Neural crest cell (in vitro differentiated cells): ENCODE data around the gene ZMAT5. TPM values are rescaled to one million over a fixed set of nuclear protein-coding genes. Genes with fewer than 3 reads are reported as not detected.
A peak's percentile ranks its signal among the peaks of the same experiment; 100 is the strongest.

ENCODE experiments used
- DNase-seq: peaks from one replicate; pipeline ENCODE4 v3.0.0; 2021; ENCODE audit warnings: low read depth, mixed read lengths, low spot score
- H3K27ac Mint-ChIP-seq: one replicate; pipeline ENCODE4 v1.8.0; 2021; ENCODE audit warnings: mild to moderate bottlenecking, mixed read lengths; ENCODE audit not compliant: unreplicated experiment
- H3K27me3 Mint-ChIP-seq: 2 replicates; pipeline ENCODE4 v1.8.0; 2021; ENCODE audit warnings: low read depth, mild to moderate bottlenecking, mixed read lengths
- H3K36me3 Mint-ChIP-seq: 2 replicates; pipeline ENCODE4 v1.8.0; 2021; ENCODE audit warnings: low read depth, mild to moderate bottlenecking, mixed read lengths
- H3K4me1 Mint-ChIP-seq: 2 replicates; pipeline ENCODE4 v1.8.0; 2021; ENCODE audit warnings: mixed read lengths
- H3K4me3 Mint-ChIP-seq: one replicate; pipeline ENCODE4 v1.8.0; 2021; ENCODE audit warnings: mild to moderate bottlenecking, mixed read lengths
- H3K9me3 Mint-ChIP-seq: 2 replicates; pipeline ENCODE4 v1.8.0; 2021; ENCODE audit warnings: mixed read lengths
- CTCF ChIP-seq: fragments of 200-600 bp; sonication (generic); conservative IDR thresholded peaks from 2 replicates; pipeline ENCODE4 v1.5.0; 2021; ENCODE audit warnings: antibody characterized with exemption, mild to moderate bottlenecking
- total RNA-seq: library from RNA; stranded (reverse); gene quantifications from 2 replicates; pipeline ENCODE4 v1.2.1, GENCODE V29; 2021

ZMAT5 gene
- total RNA-seq, 1 donor from 2014 or later = 25.3 TPM

DNA sequence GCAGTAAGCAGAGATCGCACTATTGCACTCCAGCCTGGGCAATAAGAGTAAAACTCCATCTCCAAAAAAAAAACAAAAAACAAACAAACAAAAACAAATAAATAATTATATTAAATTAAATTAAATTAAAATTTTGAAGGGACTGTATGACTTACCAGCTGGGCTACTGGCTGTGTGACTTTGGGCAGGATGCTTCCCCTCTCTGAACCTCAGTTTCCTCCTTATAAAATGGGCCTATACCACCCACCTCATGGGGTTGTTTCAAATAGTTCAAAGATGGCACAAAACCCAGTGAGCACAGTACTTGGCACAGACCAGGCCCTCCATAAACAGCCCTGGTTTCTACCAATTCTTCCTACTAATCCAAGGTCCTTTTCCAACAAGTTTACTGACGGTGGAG, 36.4 kb upstream of the ZMAT5 start:
- H3K9me3 Mint-ChIP-seq = no peaks in the 10 kb centered on the region
- no peak for DNase-seq
- H3K27me3 Mint-ChIP-seq = no peaks in the 10 kb centered on the region
- TF ChIP-seq CTCF = no peak
- no peaks in the 10 kb centered on the region for H3K4me1 Mint-ChIP-seq
- peaks cover 2% of the 10 kb centered on the region for H3K36me3 Mint-ChIP-seq
- no peak overlapping the region for H3K27ac Mint-ChIP-seq
- no peak overlapping the region for H3K4me3 Mint-ChIP-seq

DNA sequence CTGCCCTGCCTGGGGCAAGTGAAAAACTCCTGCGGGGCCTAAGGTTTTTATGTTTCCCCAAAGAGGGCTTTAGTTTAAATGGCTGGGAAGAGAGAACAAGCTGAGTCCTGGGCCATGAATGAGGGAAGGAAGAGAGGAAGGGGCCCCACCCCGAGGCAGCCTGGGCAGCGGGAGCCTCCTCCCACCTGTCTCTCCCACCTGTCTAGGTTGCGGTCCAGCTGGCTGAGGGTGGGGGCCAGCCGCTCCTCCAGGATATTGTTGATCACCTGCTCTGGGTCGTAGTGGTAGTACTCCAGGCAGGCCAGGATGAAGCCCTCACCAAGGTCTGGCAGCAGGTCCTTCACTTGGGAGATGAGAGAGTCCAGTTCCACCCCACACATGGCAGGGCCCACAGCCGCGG, 35.0 kb upstream of the ZMAT5 start:
- TF ChIP-seq CTCF = no peak
- H3K4me3 Mint-ChIP-seq = no peak overlapping the region
- no peaks in the 10 kb centered on the region for H3K9me3 Mint-ChIP-seq
- no peaks in the 10 kb centered on the region for H3K4me1 Mint-ChIP-seq
- DNase-seq = no peak
- H3K27ac Mint-ChIP-seq = no peak overlapping the region
- H3K27me3 Mint-ChIP-seq = no peaks in the 10 kb centered on the region
- H3K36me3 Mint-ChIP-seq = peaks cover 2% of the 10 kb centered on the region

- Mint-ChIP-seq H3K9me3 (no peaks in the 10 kb centered on the region), H3K4me3 (no peak overlapping the region), H3K36me3 (peaks cover 2% of the 10 kb centered on the region), H3K27ac (peak overlapping the region; percentile 38), H3K4me1 (no peaks in the 10 kb centered on the region), H3K27me3 (no peaks in the 10 kb centered on the region)
- no peak for DNase-seq
- no peak for TF ChIP-seq CTCF
Measured at GRCh38 chr22:29801153-29801552, 34.3 kb upstream of the ZMAT5 start.

DNA sequence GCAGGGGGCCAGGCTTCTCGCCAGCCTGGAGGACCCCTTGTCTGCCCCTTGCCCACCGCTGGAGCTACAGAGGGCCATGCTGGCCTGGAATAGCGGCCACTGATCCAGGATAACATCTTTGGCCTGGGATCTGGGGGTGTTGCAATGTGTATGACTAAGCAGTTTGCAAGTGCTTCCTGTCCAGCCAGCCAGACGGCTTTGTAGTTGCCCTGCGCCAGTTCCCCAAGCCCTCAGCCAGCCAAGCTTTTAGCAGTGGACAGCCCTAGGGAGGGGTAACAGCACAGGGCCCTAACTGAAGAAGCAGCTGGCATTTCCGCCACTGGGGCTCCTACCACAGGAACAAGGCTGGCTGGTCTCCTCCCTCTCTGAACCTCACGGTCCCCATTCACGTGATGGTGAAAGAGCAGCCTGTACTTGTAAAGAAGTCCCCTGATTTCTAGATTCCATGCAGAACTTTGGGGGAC, 32.4 kb upstream of the ZMAT5 start:
- H3K27ac Mint-ChIP-seq = no peak overlapping the region
- H3K36me3 Mint-ChIP-seq = no peaks in the 10 kb centered on the region
- no peak for TF ChIP-seq CTCF
- H3K4me1 Mint-ChIP-seq = no peaks in the 10 kb centered on the region
- no peak for DNase-seq
- H3K9me3 Mint-ChIP-seq = no peaks in the 10 kb centered on the region
- no peak overlapping the region for H3K4me3 Mint-ChIP-seq
- H3K27me3 Mint-ChIP-seq = no peaks in the 10 kb centered on the region

- H3K36me3 Mint-ChIP-seq = no peaks in the 10 kb centered on the region
- peak overlapping the region; percentile 71 for H3K27ac Mint-ChIP-seq
Measured at GRCh38 chr22:29798801-29799200, 32.0 kb upstream of the ZMAT5 start.

More at GRCh38 chr22:29798801-29799200, 32.0 kb upstream of the ZMAT5 start:
- no peaks in the 10 kb centered on the region for H3K9me3 Mint-ChIP-seq
- H3K4me3 Mint-ChIP-seq = no peak overlapping the region
- TF ChIP-seq CTCF = no peak
- DNase-seq = no peak
- no peaks in the 10 kb centered on the region for H3K4me1 Mint-ChIP-seq
- H3K27me3 Mint-ChIP-seq = no peaks in the 10 kb centered on the region
